CD4-positive, alpha-beta memory T cell (primary cell): ENCODE results near the gene SEMA4A. TPM values are rescaled to one million over a fixed set of nuclear protein-coding genes. Genes with fewer than 3 reads are reported as not detected.

ENCODE experiments used
- CTCF ChIA-PET: fragments of 350-600 bp; sonication (Branson Sonifier 250); formaldehyde crosslinking; loops from one replicate; lab custom pipeline; 2021; ENCODE audit warnings: inconsistent platforms; ENCODE audit not compliant: partially characterized antibody; lab: Charles Lee
- POLR2A ChIA-PET: fragments of 350-600 bp; sonication (Branson Sonifier 250); formaldehyde crosslinking; loops from one replicate; lab custom pipeline; 2021; ENCODE audit not compliant: partially characterized antibody; lab: Charles Lee
- DNase-seq, 5 donors: peaks; one replicate each; pipeline versions ENCODE4 v3.0.0 to v3.0.0-alpha.2; 2020 to 2022; ENCODE audit warnings: mixed read lengths in 1 of 5
- H3K27ac ChIP-seq: one replicate; pipeline ENCODE4 v1.7.0; 2013; ENCODE audit warnings: low read depth, low read length
- H3K27me3 ChIP-seq: 2 replicates; pipeline ENCODE4 v1.7.0; 2013; ENCODE audit warnings: mild to moderate bottlenecking, low read length, moderate library complexity; ENCODE audit not compliant: insufficient read depth
- H3K36me3 ChIP-seq: 2 replicates; pipeline ENCODE4 v1.7.0; 2013; ENCODE audit warnings: mild to moderate bottlenecking, low read length, moderate library complexity; ENCODE audit not compliant: insufficient read depth
- H3K4me1 ChIP-seq: 2 replicates; pipeline ENCODE4 v1.7.0; 2013; ENCODE audit warnings: mild to moderate bottlenecking, low read length, moderate library complexity; ENCODE audit not compliant: insufficient read depth
- H3K4me3 ChIP-seq, 2 donors: one replicate each; pipeline ENCODE4 v1.7.0; 2013; ENCODE audit warnings: low read length in 2 of 2, mild to moderate bottlenecking in 1 of 2
- H3K9me3 ChIP-seq, 2 donors: one replicate each; pipeline ENCODE4 v1.7.0; 2013; ENCODE audit warnings: low read length in 2 of 2, control low read depth in 1 of 2; ENCODE audit not compliant: control insufficient read depth in 1 of 2
- H3K27ac Mint-ChIP-seq, 7 donors: one replicate each; pipeline ENCODE4 v1.8.0; 2020 to 2021; ENCODE audit warnings: mixed read lengths in 7 of 7, mild to moderate bottlenecking in 6 of 7, inconsistent platforms in 3 of 7, moderate library complexity in 3 of 7
- H3K27me3 Mint-ChIP-seq, 2 donors: one replicate each; pipeline ENCODE4 v1.8.0; 2020 to 2021; ENCODE audit warnings: mixed read lengths in 2 of 2
- H3K36me3 Mint-ChIP-seq, 2 donors: one replicate each; pipeline ENCODE4 v1.8.0; 2020 to 2021; ENCODE audit warnings: mixed read lengths in 2 of 2, inconsistent platforms in 1 of 2, mild to moderate bottlenecking in 1 of 2
- H3K4me1 Mint-ChIP-seq, 4 donors: one replicate each; pipeline ENCODE4 v1.8.0; 2020 to 2021; ENCODE audit warnings: mixed read lengths in 4 of 4, mild to moderate bottlenecking in 1 of 4
- H3K4me3 Mint-ChIP-seq, 8 donors: one replicate each; pipeline ENCODE4 v1.8.0; 2020 to 2021; ENCODE audit warnings: mixed read lengths in 8 of 8, mild to moderate bottlenecking in 7 of 8, moderate library complexity in 6 of 8, inconsistent platforms in 3 of 8
- H3K9me3 Mint-ChIP-seq, 8 donors: one replicate each; pipeline ENCODE4 v1.8.0; 2020 to 2021; ENCODE audit warnings: mixed read lengths in 8 of 8, mild to moderate bottlenecking in 5 of 8, inconsistent platforms in 3 of 8, moderate library complexity in 1 of 8
- intact Hi-C: fragments of 100-400 bp; cut with micrococcal nuclease; formaldehyde crosslinking; loops from one replicate; pipeline ENCODE4 v1.15.1; 2023
- polyA plus RNA-seq, 2 donors: library from polyadenylated mRNA; unstranded; fragments of 300-500 nt; fragmentation: Illumina TruSeq; gene quantifications; one replicate each; pipeline ENCODE4 v1.2.3, GENCODE V29; 2021
- total RNA-seq, 2 experiments: library from RNA; stranded (reverse); gene quantifications; one replicate each; pipeline ENCODE4 v1.2.3, GENCODE V29; 2021

Gene SEMA4A
- total and polyA plus RNA-seq, 4 experiments from 2014 or later = 0.88 to 1.3 (median 1.2) TPM

- Histone ChIP-seq H3K27ac (no peak overlapping the region), H3K27me3 (no peaks in the 10 kb centered on the region), H3K4me3 (no peak overlapping the region), H3K9me3 (no peaks in the 10 kb centered on the region), H3K4me1 (peaks cover 11% of the 10 kb centered on the region), H3K36me3 (no peaks in the 10 kb centered on the region)
- intact Hi-C loops = no loop called here
- peak overlapping the region in 1 of 8 donors; percentile 1 for H3K4me3 Mint-ChIP-seq
- peaks cover 8 to 36% (median 13%) of the 10 kb centered on the region in 4 donors for H3K4me1 Mint-ChIP-seq
- ChIA-PET CTCF (interaction anchor here (2.9 to 8.3 kb wide), 3 partner anchors 15 to 175 kb away, joined by 12 to 189 read pairs (median 28); no protein-coding TSS in a partner anchor), POLR2A (interaction anchor here (0.6 kb wide), 1 partner anchor 422 kb away, joined by 3 read pairs; no protein-coding TSS in a partner anchor)
- peaks cover 0 to 3% of the 10 kb centered on the region in 2 donors for H3K27me3 Mint-ChIP-seq
- peak in 1 of 5 donors; percentile 35 for DNase-seq
- peak overlapping the region in 5 of 7 donors; percentile 23 to 83 (median 63) for H3K27ac Mint-ChIP-seq
- H3K9me3 Mint-ChIP-seq = peaks cover 0 to 11% (median 0%) of the 10 kb centered on the region in 8 donors
- peaks cover 0 to 14% of the 10 kb centered on the region in 2 donors for H3K36me3 Mint-ChIP-seq
Observed at GRCh38 chr1:156143765-156144489, 9.5 kb upstream of the SEMA4A start.

DNA sequence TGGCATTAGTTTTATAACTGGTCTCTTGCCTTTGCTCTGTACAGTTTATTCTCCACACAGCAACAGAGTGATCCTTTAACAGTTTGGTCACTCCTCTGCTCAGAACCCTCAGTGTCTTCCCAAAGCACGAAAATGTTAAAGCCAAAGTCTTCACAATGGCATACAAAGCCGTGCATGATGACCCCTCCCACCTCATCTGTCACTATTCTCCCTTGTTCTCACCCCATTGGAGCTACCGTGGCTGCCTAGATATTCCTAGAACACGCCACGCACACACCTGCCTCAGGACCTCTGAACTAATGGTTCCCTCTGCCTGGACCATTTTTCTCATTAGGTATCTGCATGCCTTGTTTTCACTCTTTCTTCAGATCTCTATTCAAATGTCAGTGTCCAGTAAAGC, 8.6 kb upstream of the SEMA4A start:
- Mint-ChIP-seq H3K27me3 (peaks cover 0 to 3% of the 10 kb centered on the region in 2 donors), H3K4me1 (peaks cover 8 to 35% (median 13%) of the 10 kb centered on the region in 4 donors), H3K4me3 (no peak overlapping the region), H3K9me3 (peaks cover 0 to 11% (median 0%) of the 10 kb centered on the region in 8 donors), H3K27ac (peak overlapping the region in 4 of 7 donors; percentile 3 to 81 (median 17)), H3K36me3 (peaks cover 0 to 8% of the 10 kb centered on the region in 2 donors)
- DNase-seq = peak in 1 of 5 donors; percentile 47
- no peaks in the 10 kb centered on the region for H3K9me3 ChIP-seq
- H3K4me1 ChIP-seq = peaks cover 11% of the 10 kb centered on the region
- no peak overlapping the region for H3K4me3 ChIP-seq
- H3K27me3 ChIP-seq = no peaks in the 10 kb centered on the region
- ChIA-PET POLR2A (interaction anchor here (1.2 to 1.6 kb wide), 2 partner anchors 68 to 80 kb away, joined by 3 to 10 read pairs; partner anchors contain the start of gene PMF1), CTCF (interaction anchor here (1.2 to 8.3 kb wide), 7 partner anchors 16 to 174 kb away, joined by 3 to 189 read pairs (median 7); partner anchors contain the start of genes LMNA, PMF1 and SSR2)
- no peaks in the 10 kb centered on the region for H3K36me3 ChIP-seq
- H3K27ac ChIP-seq = no peak overlapping the region
- intact Hi-C loops = loop anchor here (5.0 kb wide), 1 partner anchor 303 kb away; no protein-coding TSS in a partner anchor

DNA sequence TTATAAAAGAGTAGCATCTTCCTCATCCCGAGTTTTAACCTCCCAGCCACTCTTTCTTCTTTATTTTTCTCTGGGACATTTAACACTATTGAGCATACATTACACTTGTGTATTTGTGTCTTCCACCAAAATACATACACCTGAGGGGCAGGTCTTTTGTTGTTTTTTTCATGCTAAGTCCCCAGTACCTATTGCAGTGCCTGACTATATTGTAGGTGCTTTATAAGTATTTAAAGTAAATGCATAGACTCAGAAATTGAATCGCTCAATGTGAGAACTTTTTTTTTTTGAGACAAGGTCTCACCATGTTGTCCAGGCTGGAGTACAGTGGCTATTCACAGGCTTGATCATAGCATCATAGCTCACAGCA, 7.8 kb upstream of the SEMA4A start:
- peak overlapping the region in 4 of 7 donors; percentile 47 to 81 (median 72) for H3K27ac Mint-ChIP-seq
- peaks cover 8 to 27% (median 13%) of the 10 kb centered on the region in 4 donors for H3K4me1 Mint-ChIP-seq
- H3K27ac ChIP-seq = no peak overlapping the region
- POLR2A ChIA-PET = interaction anchor here (1.2 to 1.6 kb wide), 2 partner anchors 67 to 79 kb away, joined by 3 to 10 read pairs; partner anchors contain the start of gene PMF1
- CTCF ChIA-PET = interaction anchor here (0.7 to 8.3 kb wide), 12 partner anchors 9 to 174 kb away, joined by 3 to 189 read pairs (median 4); partner anchors contain the start of genes LMNA, PMF1 and SSR2
- peak overlapping the region in 2 of 8 donors; percentile 65 to 83 for H3K4me3 Mint-ChIP-seq
- H3K9me3 ChIP-seq = no peaks in the 10 kb centered on the region
- H3K36me3 Mint-ChIP-seq = peaks cover 0 to 4% of the 10 kb centered on the region in 2 donors
- H3K9me3 Mint-ChIP-seq = peaks cover 0 to 11% (median 0%) of the 10 kb centered on the region in 8 donors
- no peaks in the 10 kb centered on the region for H3K27me3 ChIP-seq
- no peak overlapping the region for H3K4me3 ChIP-seq
- H3K27me3 Mint-ChIP-seq = peaks cover 0 to 3% of the 10 kb centered on the region in 2 donors
- peaks cover 11% of the 10 kb centered on the region for H3K4me1 ChIP-seq
- intact Hi-C loops = loop anchor here (1.0 to 5.0 kb wide), 4 partner anchors 48 to 302 kb away; no protein-coding TSS in a partner anchor
- H3K36me3 ChIP-seq = no peaks in the 10 kb centered on the region
- DNase-seq = no peak

DNA sequence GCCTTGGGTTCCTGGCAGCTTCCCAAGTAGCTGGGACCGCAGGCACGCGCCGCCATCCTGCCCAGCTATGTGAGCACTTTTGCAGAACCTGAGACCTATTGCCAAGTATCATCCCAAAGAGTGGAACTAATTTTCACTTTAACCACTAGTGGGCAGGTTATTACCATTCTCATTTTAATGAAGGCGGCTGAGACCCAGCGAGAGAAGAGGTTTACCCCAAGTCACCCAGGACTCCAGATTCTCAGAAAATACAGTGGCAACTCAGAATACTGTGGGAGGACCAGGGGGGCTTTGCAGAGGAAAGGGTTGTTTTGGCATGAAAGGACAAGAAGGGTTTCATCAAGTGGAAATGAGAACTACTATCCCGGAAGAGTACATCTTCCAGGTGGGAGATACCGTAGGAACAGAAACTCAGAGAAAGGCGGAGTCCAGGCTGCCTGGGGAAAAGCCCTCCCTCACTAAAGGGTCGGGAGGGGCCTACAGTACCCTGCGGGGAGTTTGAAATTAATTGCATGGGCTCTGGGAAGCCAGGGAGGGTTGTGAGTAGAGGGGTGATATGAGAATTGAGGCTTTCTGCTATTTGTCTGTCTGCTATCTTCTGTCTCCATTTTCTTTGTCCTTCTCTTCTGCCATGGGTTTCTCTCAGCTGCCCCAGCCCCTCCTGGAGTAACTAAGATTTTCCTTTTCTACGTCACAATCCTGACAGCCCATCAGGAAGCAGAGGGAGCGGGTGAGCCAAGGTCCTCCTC, 7.2 kb upstream of the SEMA4A start:
- peaks cover 0 to 6% (median 0%) of the 10 kb centered on the region in 8 donors for H3K9me3 Mint-ChIP-seq
- DNase-seq = peak; percentile 61 to 76 (median 73)
- no peaks in the 10 kb centered on the region for H3K9me3 ChIP-seq
- H3K4me3 Mint-ChIP-seq = peak overlapping the region; percentile 60 to 87 (median 76)
- H3K36me3 Mint-ChIP-seq = peaks cover 0 to 1% of the 10 kb centered on the region in 2 donors
- H3K4me3 ChIP-seq = no peak overlapping the region
- intact Hi-C loops = loop anchor here (1.0 to 5.0 kb wide), 4 partner anchors 47 to 301 kb away; no protein-coding TSS in a partner anchor
- H3K27me3 ChIP-seq = no peaks in the 10 kb centered on the region
- ChIA-PET CTCF (interaction anchor here (0.7 to 8.3 kb wide), 14 partner anchors 9 to 173 kb away, joined by 3 to 189 read pairs (median 4); partner anchors contain the start of genes LMNA, PMF1 and SSR2), POLR2A (interaction anchor here (1.2 to 1.7 kb wide), 3 partner anchors 67 to 79 kb away, joined by 3 to 10 read pairs (median 3); partner anchors contain the start of gene PMF1)
- H3K27me3 Mint-ChIP-seq = peaks cover 0 to 3% of the 10 kb centered on the region in 2 donors
- no peaks in the 10 kb centered on the region for H3K36me3 ChIP-seq
- peaks cover 8 to 22% (median 13%) of the 10 kb centered on the region in 4 donors for H3K4me1 Mint-ChIP-seq
- H3K27ac ChIP-seq = no peak overlapping the region
- peaks cover 11% of the 10 kb centered on the region for H3K4me1 ChIP-seq
- peak overlapping the region in 6 of 7 donors; percentile 72 to 92 (median 80) for H3K27ac Mint-ChIP-seq

- no peaks in the 10 kb centered on the region for H3K36me3 ChIP-seq
- H3K27me3 Mint-ChIP-seq = peaks cover 0 to 3% of the 10 kb centered on the region in 2 donors
- peak in 1 of 5 donors; percentile 56 for DNase-seq
- H3K36me3 Mint-ChIP-seq = peaks cover 0 to 1% of the 10 kb centered on the region in 2 donors
- peak overlapping the region in 3 of 7 donors; percentile 73 to 92 (median 81) for H3K27ac Mint-ChIP-seq
- intact Hi-C loops = loop anchor here (1.0 to 5.0 kb wide), 4 partner anchors 46 to 300 kb away; no protein-coding TSS in a partner anchor
- no peak overlapping the region for H3K27ac ChIP-seq
- H3K4me3 Mint-ChIP-seq = peak overlapping the region in 2 of 8 donors; percentile 65 to 87
- H3K4me1 ChIP-seq = peaks cover 11% of the 10 kb centered on the region
- ChIA-PET CTCF (interaction anchor here (0.8 to 8.3 kb wide), 12 partner anchors 18 to 172 kb away, joined by 3 to 189 read pairs (median 4); partner anchors contain the start of gene PMF1), POLR2A (interaction anchor here (1.4 to 1.7 kb wide), 2 partner anchors 66 to 79 kb away, joined by 3 to 7 read pairs; partner anchors contain the start of gene PMF1)
- H3K27me3 ChIP-seq = no peaks in the 10 kb centered on the region
- H3K9me3 ChIP-seq = no peaks in the 10 kb centered on the region
- peaks cover 8 to 22% (median 13%) of the 10 kb centered on the region in 4 donors for H3K4me1 Mint-ChIP-seq
- no peak overlapping the region for H3K4me3 ChIP-seq
- H3K9me3 Mint-ChIP-seq = peaks cover 0 to 6% (median 0%) of the 10 kb centered on the region in 8 donors
Observed at GRCh38 chr1:156146769-156147405, 6.5 kb upstream of the SEMA4A start.

GRCh38 chr1:156148216-156148615, 5.2 kb upstream of the SEMA4A start:
- intact Hi-C loops = loop anchor here (5.0 kb wide), 1 partner anchor 299 kb away; no protein-coding TSS in a partner anchor
- peaks cover 11% of the 10 kb centered on the region for H3K4me1 ChIP-seq
- no peaks in the 10 kb centered on the region for H3K27me3 ChIP-seq
- DNase-seq = peak in 1 of 5 donors; percentile 36
- H3K27me3 Mint-ChIP-seq = peaks cover 0 to 3% of the 10 kb centered on the region in 2 donors
- peaks cover 0 to 8% (median 0%) of the 10 kb centered on the region in 8 donors for H3K9me3 Mint-ChIP-seq
- H3K4me3 Mint-ChIP-seq = peak overlapping the region in 1 of 8 donors; percentile 61
- H3K36me3 Mint-ChIP-seq = peaks cover 0 to 1% of the 10 kb centered on the region in 2 donors
- peak overlapping the region in 3 of 7 donors; percentile 20 to 81 (median 71) for H3K27ac Mint-ChIP-seq
- CTCF ChIA-PET = interaction anchor here (0.8 to 8.3 kb wide), 7 partner anchors 18 to 78 kb away, joined by 3 to 189 read pairs (median 4); no protein-coding TSS in a partner anchor
- peaks cover 10 to 22% (median 14%) of the 10 kb centered on the region in 4 donors for H3K4me1 Mint-ChIP-seq
- POLR2A ChIA-PET = interaction anchor here (0.9 to 1.7 kb wide), 3 partner anchors 65 to 84 kb away, joined by 3 to 7 read pairs (median 3); partner anchors contain the start of gene PMF1
- no peak overlapping the region for H3K4me3 ChIP-seq
- H3K27ac ChIP-seq = no peak overlapping the region
- H3K36me3 ChIP-seq = no peaks in the 10 kb centered on the region
- no peaks in the 10 kb centered on the region for H3K9me3 ChIP-seq
